ENCODE results near the gene S100PBP.

- TF ChIP-seq, protein P1, sequence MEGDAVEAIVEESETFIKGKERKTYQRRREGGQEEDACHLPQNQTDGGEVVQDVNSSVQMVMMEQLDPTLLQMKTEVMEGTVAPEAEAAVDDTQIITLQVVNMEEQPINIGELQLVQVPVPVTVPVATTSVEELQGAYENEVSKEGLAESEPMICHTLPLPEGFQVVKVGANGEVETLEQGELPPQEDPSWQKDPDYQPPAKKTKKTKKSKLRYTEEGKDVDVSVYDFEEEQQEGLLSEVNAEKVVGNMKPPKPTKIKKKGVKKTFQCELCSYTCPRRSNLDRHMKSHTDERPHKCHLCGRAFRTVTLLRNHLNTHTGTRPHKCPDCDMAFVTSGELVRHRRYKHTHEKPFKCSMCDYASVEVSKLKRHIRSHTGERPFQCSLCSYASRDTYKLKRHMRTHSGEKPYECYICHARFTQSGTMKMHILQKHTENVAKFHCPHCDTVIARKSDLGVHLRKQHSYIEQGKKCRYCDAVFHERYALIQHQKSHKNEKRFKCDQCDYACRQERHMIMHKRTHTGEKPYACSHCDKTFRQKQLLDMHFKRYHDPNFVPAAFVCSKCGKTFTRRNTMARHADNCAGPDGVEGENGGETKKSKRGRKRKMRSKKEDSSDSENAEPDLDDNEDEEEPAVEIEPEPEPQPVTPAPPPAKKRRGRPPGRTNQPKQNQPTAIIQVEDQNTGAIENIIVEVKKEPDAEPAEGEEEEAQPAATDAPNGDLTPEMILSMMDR (IDR thresholded peaks at IDR 0.05) = no peak
- TF ChIP-seq POLR2A (IDR thresholded peaks at IDR 0.05) (no peak), EP300 (IDR thresholded peaks at IDR 0.05) (no peak), POLR2AphosphoS5 (IDR thresholded peaks at IDR 0.05) (no peak)
Observed at GRCh38 chr1:32906654-32907053, 89.2 kb downstream of the S100PBP start.
